ACC112 (cell line): ENCODE data around the gene SLC27A5.

Experiments used
- H2AFZ ChIP-seq: fragments of 200-600 bp; sonication (generic); one replicate; pipeline ENCODE4 v1.6.0; 2017; ENCODE audit warnings: antibody characterized with exemption, low read length; ENCODE audit not compliant: unreplicated experiment
- H3K27ac ChIP-seq: fragments of 200-600 bp; sonication (generic); 2 replicates; pipeline ENCODE4 v1.5.1; 2014; ENCODE audit warnings: low read depth, mild to moderate bottlenecking, antibody characterized with exemption, low read length, moderate library complexity
- H3K27me3 ChIP-seq: fragments of 200-600 bp; sonication (generic); 2 replicates; pipeline ENCODE4 v1.6.1; 2014; ENCODE audit warnings: mild to moderate bottlenecking, antibody characterized with exemption, low read length, moderate library complexity, mixed read lengths; ENCODE audit not compliant: insufficient read depth
- H3K36me3 ChIP-seq: fragments of 200-600 bp; sonication (generic); 2 replicates; pipeline ENCODE4 v1.6.1; 2016; ENCODE audit warnings: mild to moderate bottlenecking, antibody characterized with exemption, low read length, moderate library complexity, mixed read lengths; ENCODE audit not compliant: insufficient read depth
- H3K4me1 ChIP-seq: fragments of 200-600 bp; sonication (generic); one replicate; pipeline ENCODE4 v1.6.1; 2016; ENCODE audit warnings: low read length, mixed read lengths; ENCODE audit not compliant: insufficient read depth, unreplicated experiment, control insufficient read depth
- H3K4me3 ChIP-seq: fragments of 200-600 bp; sonication (generic); 2 replicates; pipeline ENCODE4 v1.5.1; 2014; ENCODE audit warnings: mild to moderate bottlenecking, low read depth, low read length
- H3K79me2 ChIP-seq: fragments of 200-600 bp; sonication (generic); one replicate; pipeline ENCODE4 v1.6.0; 2016; ENCODE audit warnings: low read length; ENCODE audit not compliant: control insufficient read depth, unreplicated experiment, insufficient read depth

Gene SLC27A5

DNA sequence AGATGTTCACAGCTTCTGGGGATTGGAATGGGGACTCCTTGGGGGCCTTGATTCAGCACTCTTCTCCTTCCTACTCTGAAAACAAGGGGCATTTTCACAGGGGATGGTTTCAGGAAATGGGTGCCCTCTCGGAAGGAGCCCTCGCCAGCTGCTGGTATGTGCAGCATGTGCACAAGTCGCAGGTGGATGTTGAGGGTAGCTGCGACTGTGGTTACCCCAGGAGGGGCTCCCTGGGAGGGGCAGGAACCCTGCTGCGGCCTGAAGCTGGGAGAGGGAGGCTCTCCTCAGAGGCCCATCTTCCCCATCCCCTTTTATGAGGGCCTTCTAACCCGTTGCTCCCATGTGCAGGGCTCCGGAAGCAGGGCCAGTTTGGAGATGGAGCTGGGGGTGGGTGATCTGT is 29.4 kb downstream of the SLC27A5 start:
- Histone ChIP-seq H3K27ac (no peak overlapping the region), H3K27me3 (no peaks in the 10 kb centered on the region), H3K4me1 (no peaks in the 10 kb centered on the region), H2AFZ (no peak overlapping the region), H3K36me3 (no peaks in the 10 kb centered on the region), H3K79me2 (no peaks in the 10 kb centered on the region), H3K4me3 (no peak overlapping the region)

DNA sequence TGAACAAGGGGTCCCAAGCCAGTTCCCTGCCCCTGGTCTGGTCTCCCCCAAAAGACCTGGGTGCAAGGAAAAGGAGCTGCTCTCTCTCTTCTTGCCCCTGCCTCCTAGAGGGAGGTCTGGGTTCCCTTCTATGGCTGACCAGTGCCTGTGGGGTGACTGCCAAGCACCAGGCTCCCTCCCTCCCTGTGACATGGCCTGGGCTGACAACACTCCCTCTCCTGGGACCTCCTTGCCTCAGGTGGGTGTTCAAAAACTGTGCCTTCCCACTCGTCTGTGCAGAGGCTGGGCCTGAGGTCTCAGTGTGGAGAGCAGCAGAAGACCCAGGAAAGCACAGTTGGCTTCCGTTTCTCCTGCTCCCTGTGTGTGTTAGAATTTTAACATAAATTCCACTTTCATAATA is 31.0 kb downstream of the SLC27A5 start:
- Histone ChIP-seq H3K79me2 (no peaks in the 10 kb centered on the region), H3K4me3 (no peak overlapping the region), H3K27ac (no peak overlapping the region), H3K27me3 (no peaks in the 10 kb centered on the region), H3K36me3 (no peaks in the 10 kb centered on the region), H2AFZ (no peak overlapping the region), H3K4me1 (no peaks in the 10 kb centered on the region)

DNA sequence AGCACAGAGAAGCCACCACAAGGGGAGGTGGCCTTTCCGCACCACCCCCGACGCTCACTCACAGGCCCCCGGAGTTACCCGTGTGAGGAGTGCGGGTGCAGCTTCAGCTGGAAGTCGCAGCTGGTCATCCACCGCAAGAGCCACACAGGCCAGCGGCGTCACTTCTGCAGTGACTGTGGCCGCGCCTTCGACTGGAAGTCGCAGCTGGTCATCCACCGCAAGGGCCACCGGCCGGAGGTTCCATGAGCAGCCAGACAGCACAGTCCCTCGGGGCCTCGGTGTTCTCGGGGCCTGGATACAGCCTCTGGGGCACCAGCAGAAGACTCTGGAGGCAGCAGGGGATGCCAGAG is 31.3 kb downstream of the SLC27A5 start:
- H3K4me1 ChIP-seq: no peaks in the 10 kb centered on the region
- no peak overlapping the region for H3K27ac ChIP-seq

GRCh38 chr19:58479736-58480480 is 31.9 kb downstream of the SLC27A5 start:
- Histone ChIP-seq H3K4me3 (no peak overlapping the region), H3K27me3 (no peaks in the 10 kb centered on the region), H3K4me1 (peaks cover 2% of the 10 kb centered on the region), H3K27ac (no peak overlapping the region), H2AFZ (no peak overlapping the region), H3K79me2 (no peaks in the 10 kb centered on the region), H3K36me3 (no peaks in the 10 kb centered on the region)

More for the DNA sequence above, 31.3 kb downstream of the SLC27A5 start:
- H2AFZ ChIP-seq: no peak overlapping the region
- H3K79me2 ChIP-seq: no peaks in the 10 kb centered on the region
- no peak overlapping the region for H3K4me3 ChIP-seq
- H3K36me3 ChIP-seq: no peaks in the 10 kb centered on the region
- no peaks in the 10 kb centered on the region for H3K27me3 ChIP-seq

DNA sequence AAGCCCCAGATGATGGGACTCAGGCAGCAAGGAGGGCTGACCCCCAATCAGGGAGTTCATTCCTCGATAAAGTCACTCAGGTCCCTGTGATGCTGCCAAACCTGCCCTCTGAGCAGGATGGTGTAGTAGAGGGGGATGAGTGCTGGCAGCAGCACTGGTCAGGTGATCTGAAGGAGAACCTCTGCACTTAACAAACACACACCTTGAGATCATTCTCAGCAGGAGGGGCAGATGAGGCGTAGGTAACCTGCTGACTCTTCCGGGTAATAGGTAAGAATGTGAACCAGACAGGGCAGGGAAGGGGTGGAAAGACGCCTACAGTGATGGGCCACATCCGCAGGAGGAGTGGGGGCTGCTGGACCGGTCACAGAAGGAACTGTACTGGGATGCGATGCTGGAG is 32.5 kb downstream of the SLC27A5 start:
- Histone ChIP-seq H3K36me3 (no peaks in the 10 kb centered on the region), H3K79me2 (no peaks in the 10 kb centered on the region), H3K4me1 (peaks cover 4% of the 10 kb centered on the region), H2AFZ (no peak overlapping the region), H3K27me3 (no peaks in the 10 kb centered on the region), H3K4me3 (no peak overlapping the region), H3K27ac (no peak overlapping the region)

- Histone ChIP-seq H3K4me1 (peaks cover 4% of the 10 kb centered on the region), H3K4me3 (no peak overlapping the region), H3K36me3 (no peaks in the 10 kb centered on the region), H3K27ac (no peak overlapping the region), H3K27me3 (no peaks in the 10 kb centered on the region), H2AFZ (no peak overlapping the region), H3K79me2 (no peaks in the 10 kb centered on the region)
These were observed 33.9 kb downstream of the SLC27A5 start for GRCh38 chr19:58477871-58478270.

DNA sequence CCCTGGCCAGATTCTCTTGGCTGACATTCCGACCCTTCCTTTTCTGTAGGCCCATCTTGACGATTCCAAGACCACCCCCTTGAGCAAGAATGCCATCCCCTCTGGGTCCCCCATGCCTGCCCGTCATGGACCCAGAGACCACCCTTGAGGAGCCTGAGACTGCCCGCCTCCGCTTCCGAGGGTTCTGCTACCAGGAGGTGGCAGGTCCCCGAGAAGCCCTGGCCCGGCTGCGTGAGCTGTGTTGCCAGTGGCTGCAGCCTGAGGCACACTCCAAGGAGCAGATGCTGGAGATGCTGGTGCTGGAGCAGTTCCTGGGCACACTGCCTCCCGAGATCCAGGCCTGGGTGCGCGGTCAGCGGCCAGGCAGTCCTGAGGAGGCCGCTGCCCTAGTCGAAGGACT is 34.7 kb downstream of the SLC27A5 start:
- Histone ChIP-seq H2AFZ (no peak overlapping the region), H3K27me3 (no peaks in the 10 kb centered on the region), H3K27ac (peak overlapping the region; percentile 79), H3K36me3 (no peaks in the 10 kb centered on the region), H3K4me1 (peaks cover 4% of the 10 kb centered on the region), H3K79me2 (no peaks in the 10 kb centered on the region), H3K4me3 (peak overlapping the region; percentile 87)

GRCh38 chr19:58476498-58477015 is 35.2 kb downstream of the SLC27A5 start:
- peaks cover 4% of the 10 kb centered on the region for H3K4me1 ChIP-seq
- peak overlapping the region; percentile 79 for H3K27ac ChIP-seq
- H3K27me3 ChIP-seq: no peaks in the 10 kb centered on the region
- H2AFZ ChIP-seq: peak overlapping the region; percentile 74
- H3K36me3 ChIP-seq: no peaks in the 10 kb centered on the region
- peak overlapping the region; percentile 87 for H3K4me3 ChIP-seq
- H3K79me2 ChIP-seq: no peaks in the 10 kb centered on the region

- Histone ChIP-seq H3K79me2 (no peaks in the 10 kb centered on the region), H3K4me1 (peaks cover 4% of the 10 kb centered on the region), H3K4me3 (peak within 1 kb of the TSS; percentile 87), H2AFZ (peak within 1 kb of the TSS; percentile 74), H3K27me3 (no peaks in the 10 kb centered on the region), H3K36me3 (no peaks in the 10 kb centered on the region), H3K27ac (peak within 1 kb of the TSS; percentile 79)
These were observed 35.9 kb downstream of the SLC27A5 start, which contains the start of gene ZNF446 for GRCh38 chr19:58475714-58476497. Gene ZNF446, plus strand, starts transcription at chr19:58476352. Its CDS starts 867 bp downstream, at chr19:58477219.

DNA sequence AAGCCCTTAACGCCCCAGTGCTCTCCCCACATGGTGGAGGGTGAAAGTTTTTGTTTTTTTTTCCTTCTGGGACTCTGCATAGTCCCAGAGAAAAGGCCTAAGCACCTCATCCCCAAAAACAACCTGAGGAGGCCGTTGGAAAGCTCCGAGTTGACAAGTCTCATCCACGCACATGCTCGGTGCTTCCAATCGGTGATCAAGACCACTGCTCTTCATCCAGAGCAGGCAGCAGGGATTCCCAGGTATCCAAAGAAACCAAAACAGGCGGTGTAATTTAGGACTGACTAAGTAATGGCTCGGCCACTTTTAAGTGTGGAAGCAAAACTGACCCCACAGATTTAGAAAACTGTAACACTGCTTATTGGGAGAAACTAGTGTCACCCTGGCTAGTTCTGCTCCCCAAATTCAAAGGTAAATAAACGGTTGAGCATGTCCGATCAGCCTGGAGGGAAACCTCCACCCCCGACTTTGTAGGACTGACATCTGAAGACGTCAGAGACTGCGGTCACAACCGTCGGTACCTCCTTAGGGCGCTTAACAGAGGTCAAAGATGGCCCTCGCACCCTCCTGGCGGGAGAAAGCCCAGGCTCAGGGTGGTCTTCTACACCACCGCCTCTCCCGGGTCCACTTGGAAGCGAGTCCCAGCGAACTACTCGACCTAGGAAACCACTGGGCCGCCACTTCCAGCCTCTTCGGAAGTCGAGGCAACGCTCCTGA is 36.6 kb downstream of the SLC27A5 start:
- Histone ChIP-seq H3K4me1 (peaks cover 4% of the 10 kb centered on the region), H3K4me3 (peak overlapping the region; percentile 87), H2AFZ (no peak overlapping the region), H3K79me2 (no peaks in the 10 kb centered on the region), H3K36me3 (no peaks in the 10 kb centered on the region), H3K27me3 (no peaks in the 10 kb centered on the region), H3K27ac (peak overlapping the region; percentile 79)
